SK-MEL-5 (cell line): ENCODE data around the gene SCAMP5. TPM values are rescaled to one million over a fixed set of nuclear protein-coding genes. Genes with fewer than 3 reads are reported as not detected.

Experiments
- small RNA-seq, 2 experiments: library from RNA; depleted of rRNA; stranded (forward); fragments of <200 nt; gene quantifications; one replicate each; pipeline ENCODE3, GENCODE V24; 2014
- total RNA-seq: library from RNA; depleted of rRNA; stranded (reverse); fragments of >200 nt; shearing (Covaris generic); gene quantifications from 2 replicates; pipeline ENCODE4 v1.2.3, GENCODE V29; 2014; rRNA removed

Gene SCAMP5
- total RNA-seq, 1 experiment from 2014 or later, result 5.4 TPM

Small RNA genes lying within 50 kb of the gene (small RNA-seq; reads per million reads assigned to genes)
- 0 reads per million in 2 experiments for gene AC015720.1
- 0 reads per million in 2 experiments for gene RF00019

Other genes starting within 250 kb of the SCAMP5 start
- not detected in 2 replicates for gene CYP1A2, start 246.7 kb upstream of the SCAMP5 start, total RNA-seq
- gene CSK, start 213.5 kb upstream of the SCAMP5 start, total RNA-seq, result 20.7 and 21.5 TPM in 2 replicates
- gene LMAN1L, start 182.7 kb upstream of the SCAMP5 start, total RNA-seq, result not detected in 2 replicates
- not detected in 2 replicates for gene CPLX3, start 168.9 kb upstream of the SCAMP5 start, total RNA-seq
- gene ULK3, start 152.4 kb upstream of the SCAMP5 start, total RNA-seq, result 47.2 and 47.6 TPM in 2 replicates
- gene SCAMP2, start 122.2 kb upstream of the SCAMP5 start, total RNA-seq, result 14.2 and 24.4 TPM in 2 replicates
- 70.2 and 93.5 TPM in 2 replicates for gene MPI, start 105.5 kb upstream of the SCAMP5 start, total RNA-seq
- 38.4 and 41.2 TPM in 2 replicates for gene FAM219B, start 88.7 kb upstream of the SCAMP5 start, total RNA-seq
- 124 and 133 TPM in 2 replicates for gene COX5A, start 57.5 kb upstream of the SCAMP5 start, total RNA-seq
- 1.4 and 1.9 TPM in 2 replicates for gene RPP25, start 38.8 kb upstream of the SCAMP5 start, total RNA-seq
- 12.0 and 12.1 TPM in 2 replicates for gene PPCDC, start 28.0 kb downstream of the SCAMP5 start, total RNA-seq
- gene C15orf39, start 206.3 kb downstream of the SCAMP5 start, total RNA-seq, result 10.1 and 12.6 TPM in 2 replicates